ENCODE measurements around the gene IL17RE.
"Not testable (repeated sequence)": the region's sequence is repeated elsewhere in the genome, so short reads cannot be mapped to it uniquely, and the experiment has no call there.

IL17RE gene

DNA sequence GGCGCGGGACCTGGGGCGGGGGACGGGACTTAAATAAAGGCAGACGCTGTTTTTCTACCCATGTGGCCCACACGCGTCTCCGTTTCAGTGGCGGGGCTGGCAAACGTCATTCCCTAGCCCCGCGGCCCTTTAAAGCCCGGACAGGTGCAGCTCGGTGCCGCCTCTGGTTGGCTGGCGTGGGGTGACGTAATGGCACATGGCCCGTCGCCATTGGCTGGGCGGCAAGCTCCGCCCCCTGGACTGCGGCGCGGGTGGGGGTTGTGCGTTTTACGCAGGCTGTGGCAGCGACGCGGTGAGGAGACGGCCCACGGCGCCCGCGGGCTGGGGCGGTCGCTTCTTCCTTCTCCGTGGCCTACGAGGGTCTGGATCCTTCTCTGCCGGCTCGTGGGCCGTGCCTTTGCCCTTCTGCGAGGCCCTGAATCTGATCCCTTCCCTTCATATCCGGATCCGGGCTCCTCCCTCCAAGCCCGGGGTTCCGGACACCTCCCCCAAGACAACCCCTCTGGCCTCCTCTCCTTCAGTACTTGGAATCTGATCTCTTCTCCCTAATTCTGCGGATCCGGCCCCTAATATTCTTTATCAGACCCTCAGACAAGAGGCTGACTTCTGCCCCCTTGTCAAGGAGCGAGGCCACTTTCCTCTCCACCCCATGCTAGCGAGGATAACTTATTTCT is 31.1 kb downstream of the IL17RE start, which contains the start of gene CRELD1:
Gene CRELD1 (plus strand): TSS at position 274 of the 674 bp plus-strand sequence. CDS start 605 bp downstream, outside the sequence.
- DNase-seq (ENCODE audit: low read depth): peak; percentile 95

DNA sequence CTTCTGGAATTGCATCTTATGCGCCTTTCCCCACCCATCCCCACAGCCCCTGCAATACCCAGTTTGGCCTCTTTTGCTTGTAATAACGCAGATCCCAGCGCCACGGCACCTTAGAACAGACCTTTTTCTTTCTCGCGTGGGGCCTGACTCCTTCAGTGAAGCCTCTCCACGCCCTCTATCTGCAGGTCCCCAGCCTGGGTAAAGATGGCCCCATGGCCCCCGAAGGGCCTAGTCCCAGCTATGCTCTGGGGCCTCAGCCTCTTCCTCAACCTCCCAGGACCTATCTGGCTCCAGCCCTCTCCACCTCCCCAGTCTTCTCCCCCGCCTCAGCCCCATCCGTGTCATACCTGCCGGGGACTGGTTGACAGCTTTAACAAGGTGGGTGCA is 31.6 kb downstream of the IL17RE start:
- DNase-seq (ENCODE audit: low read depth): no peak

- DNase-seq (ENCODE audit: low read depth): no peak
Observed at GRCh38 chr3:9934993-9935392, 32.3 kb downstream of the IL17RE start.

GRCh38 chr3:9935966-9936510 is 33.4 kb downstream of the IL17RE start:
- DNase-seq (ENCODE audit: low read depth): no peak

DNA sequence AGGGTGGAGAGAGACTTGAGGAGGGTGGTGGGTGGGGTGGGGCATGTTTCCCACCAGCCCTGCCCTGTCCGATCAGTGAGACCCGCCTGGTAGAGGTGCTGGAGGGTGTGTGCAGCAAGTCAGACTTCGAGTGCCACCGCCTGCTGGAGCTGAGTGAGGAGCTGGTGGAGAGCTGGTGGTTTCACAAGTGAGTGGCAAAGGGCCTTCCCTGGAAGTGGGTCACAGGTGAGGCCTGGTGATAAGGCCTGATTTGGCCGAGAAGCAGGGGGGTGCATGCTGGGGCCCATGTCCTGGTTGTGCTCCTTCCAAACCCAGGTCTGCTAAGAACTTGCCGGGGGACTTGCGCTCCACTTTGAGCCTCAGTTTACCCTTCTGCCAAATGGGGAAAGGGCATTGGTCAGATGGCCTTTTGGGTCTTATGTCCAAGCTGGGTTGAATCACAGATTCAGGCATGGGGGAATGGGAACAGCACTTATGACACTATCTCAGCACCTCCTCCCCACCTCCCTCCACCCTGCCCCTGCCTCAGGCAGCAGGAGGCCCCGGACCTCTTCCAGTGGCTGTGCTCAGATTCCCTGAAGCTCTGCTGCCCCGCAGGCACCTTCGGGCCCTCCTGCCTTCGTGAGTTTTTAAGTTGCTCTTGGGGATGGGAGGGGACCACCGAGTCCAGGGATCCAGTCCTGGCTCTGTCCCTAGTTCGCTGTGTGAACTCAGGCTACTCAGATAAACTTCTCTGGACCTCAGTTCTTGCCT is 35.0 kb downstream of the IL17RE start:
- DNase-seq (ENCODE audit: low read depth): no peak

DNA sequence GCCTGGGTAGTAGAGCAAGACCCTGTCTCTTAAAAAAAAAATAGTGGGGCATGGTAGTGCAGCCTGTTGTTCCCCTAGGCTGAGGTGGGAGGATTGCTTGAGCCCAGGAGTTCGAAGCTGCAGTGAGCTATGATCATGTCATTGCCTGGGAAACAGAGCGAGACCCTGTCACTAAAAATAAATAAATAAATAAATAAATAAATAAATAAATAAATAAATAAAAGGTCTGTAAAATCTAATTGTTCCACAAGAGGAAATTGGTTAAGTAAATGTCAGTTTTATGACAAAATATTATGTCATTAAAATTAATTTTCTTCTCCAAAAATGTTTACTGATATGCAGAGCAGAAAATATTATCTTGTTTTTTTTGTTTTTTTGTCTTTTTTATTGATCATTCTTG is 36.3 kb downstream of the IL17RE start:
- no peak for DNase-seq (ENCODE audit: low read depth)

DNA sequence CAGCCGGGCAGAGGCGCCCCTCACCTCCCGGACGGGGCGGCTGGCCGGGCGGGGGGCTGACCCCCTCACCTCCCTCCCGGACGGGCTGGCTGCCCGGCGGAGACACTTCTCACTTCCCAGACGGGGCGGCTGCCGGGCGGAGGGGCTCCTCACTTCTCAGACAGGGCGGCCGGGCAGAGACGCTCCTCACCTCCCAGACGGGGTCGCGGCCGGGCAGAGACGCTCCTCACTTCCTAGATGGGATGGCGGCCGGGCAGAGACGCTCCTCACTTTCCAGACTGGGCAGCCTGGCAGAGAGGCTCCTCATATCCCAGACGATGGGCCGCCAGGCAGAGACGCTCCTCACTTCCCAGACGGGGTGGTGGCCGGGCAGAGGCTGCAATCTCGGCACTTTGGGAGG is 37.3 kb downstream of the IL17RE start:
- DNase-seq (ENCODE audit: low read depth): not testable (repeated sequence)

- DNase-seq (ENCODE audit: low read depth): no peak
Observed at GRCh38 chr3:9940746-9941145, 38.1 kb downstream of the IL17RE start.

DNA sequence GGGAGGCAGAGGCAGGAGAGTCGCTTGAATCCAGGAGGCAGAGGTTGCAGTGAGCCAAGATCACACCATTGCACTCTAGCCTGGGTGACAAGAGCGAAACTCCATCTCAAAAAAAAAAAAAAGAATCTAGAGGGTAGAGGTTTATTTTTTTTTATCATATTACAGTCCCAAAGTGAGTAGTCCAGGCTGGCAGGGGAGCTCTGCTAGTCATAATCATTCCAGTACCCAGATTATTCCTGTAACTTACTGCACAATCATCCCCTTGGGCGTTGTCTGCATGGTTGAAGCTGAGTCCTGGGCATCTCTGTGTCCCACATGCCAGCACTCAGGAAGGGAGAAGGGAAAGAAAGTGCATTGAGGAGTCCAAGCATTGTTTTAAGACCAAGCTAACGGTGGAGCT is 39.5 kb downstream of the IL17RE start:
- DNase-seq (ENCODE audit: low read depth): no peak

DNA sequence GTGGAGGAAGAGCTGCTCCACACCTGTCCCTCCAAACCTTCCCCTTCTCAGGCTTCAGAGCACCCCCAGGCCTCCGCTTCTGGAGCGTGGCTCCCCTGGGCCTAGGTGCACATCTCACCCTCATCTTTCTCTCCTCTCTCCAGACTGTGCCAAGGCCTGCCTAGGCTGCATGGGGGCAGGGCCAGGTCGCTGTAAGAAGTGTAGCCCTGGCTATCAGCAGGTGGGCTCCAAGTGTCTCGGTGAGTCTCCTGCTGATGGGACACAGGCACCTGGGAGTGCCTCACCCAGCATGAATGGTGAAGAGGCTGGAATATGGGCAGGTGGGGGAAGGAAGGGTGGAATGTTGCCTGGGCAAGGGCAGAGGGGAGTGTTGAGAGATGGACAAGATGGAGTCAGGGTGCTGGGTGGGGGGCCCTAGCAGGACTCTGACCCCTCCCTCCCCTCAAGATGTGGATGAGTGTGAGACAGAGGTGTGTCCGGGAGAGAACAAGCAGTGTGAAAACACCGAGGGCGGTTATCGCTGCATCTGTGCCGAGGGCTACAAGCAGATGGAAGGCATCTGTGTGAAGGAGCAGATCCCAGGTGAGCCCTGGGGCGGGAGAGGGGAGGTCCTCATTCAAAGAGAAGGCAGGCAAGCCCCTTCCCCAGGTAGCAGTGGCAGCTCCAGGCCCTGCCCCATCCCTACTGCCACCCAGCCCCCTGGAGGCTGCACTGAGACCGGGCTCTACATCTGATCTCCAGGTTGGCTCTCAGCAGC is 40.5 kb downstream of the IL17RE start:
- no peak for DNase-seq (ENCODE audit: low read depth)

- no peak for DNase-seq (ENCODE audit: low read depth)
Observed at GRCh38 chr3:9944271-9944670, 41.6 kb downstream of the IL17RE start.

GRCh38 chr3:9945358-9945757 is 42.7 kb downstream of the IL17RE start:
- no peak for DNase-seq (ENCODE audit: low read depth)

DNA sequence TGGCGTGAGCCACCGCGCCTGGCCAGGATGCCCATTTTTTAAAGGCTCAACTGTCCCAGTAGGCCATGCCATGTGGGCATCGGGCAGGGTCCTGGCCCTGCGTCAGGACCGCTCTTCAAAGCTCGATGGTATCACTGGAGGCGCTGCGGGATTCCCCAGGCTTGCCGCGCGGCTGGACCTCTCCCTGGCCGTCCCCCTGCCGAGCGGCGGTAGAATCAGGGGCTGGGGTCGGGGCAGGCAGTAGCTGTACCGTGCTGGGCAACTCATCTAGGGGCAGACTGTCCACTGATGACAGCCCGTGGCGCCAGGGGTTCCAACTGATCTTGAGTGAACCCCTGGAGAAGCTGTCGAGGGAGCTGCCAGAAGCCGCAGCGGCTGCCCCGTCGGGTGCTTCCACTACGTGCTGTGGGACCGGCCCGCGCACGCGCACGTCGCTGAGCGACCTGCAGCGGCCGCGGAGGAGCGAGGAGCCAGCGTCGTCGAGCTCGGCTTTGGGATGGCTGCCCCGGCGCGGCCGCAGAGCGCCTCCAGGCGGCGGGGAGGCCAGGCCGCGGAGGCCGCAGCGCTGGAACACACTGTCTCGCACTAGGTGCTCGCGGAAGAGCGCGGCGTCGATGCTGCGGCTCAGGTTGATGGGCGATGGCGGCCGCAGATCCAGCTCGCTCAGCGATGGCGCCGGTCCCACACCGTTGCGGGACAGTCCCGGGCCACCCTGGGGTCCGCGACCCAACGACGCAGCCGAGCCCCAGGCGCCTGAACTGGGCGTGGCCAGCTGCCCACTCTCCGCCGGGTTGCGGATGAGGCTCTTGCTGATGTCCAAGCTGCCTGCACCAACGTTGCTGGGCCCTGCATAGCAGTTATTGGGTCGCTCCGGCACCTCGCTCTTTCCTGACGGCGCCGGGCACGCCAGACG is 43.7 kb downstream of the IL17RE start:
- DNase-seq (ENCODE audit: low read depth): peak; percentile 66

- no peak for DNase-seq (ENCODE audit: low read depth)
Observed at GRCh38 chr3:9947025-9947995, 44.7 kb downstream of the IL17RE start.

- no peak for DNase-seq (ENCODE audit: low read depth)
Observed at GRCh38 chr3:9948586-9948985, 45.9 kb downstream of the IL17RE start.

GRCh38 chr3:9949115-9949514 is 46.5 kb downstream of the IL17RE start:
- no peak for DNase-seq (ENCODE audit: low read depth)

DNA sequence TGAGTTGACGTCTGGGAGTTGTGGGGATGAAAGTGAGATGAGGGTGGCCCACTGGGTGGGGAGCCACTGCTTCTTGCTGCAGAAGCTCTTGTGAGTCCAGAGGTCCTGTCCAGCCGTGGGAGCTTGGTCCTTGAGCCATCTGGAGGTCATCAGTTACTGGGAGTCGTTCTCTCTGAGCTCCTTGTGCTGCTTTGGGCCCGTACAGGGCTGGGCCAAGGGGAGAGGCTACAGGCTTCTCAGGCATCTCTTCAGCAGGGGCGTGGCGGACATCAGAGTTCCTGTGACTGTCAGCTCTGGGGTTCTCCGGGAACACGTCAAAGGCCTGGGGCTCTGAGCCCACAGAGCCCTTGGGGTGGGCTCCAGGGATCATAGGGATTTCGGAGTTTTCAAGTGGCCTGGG is 47.0 kb downstream of the IL17RE start:
- DNase-seq (ENCODE audit: low read depth): no peak

DNA sequence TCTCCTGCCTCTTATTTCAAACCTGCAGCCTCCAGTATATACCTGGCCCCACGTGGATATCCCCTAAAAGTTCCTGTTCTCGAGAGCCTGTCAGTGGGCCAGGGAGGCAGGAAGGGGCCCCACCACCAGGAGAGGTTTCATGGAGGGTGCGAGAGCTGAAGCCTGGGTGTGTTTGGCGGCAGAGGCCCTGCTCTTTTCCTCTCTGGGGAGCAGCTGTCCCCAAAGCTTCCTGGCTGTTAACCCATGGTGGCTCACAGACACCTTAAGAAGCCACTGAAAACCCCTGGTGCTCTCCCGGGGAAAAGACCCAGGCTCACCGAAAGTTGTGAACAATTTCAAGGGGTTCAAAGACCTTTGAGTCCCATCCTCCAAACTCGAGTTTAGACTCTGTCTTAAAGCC is 48.5 kb downstream of the IL17RE start:
- no peak for DNase-seq (ENCODE audit: low read depth)

DNA sequence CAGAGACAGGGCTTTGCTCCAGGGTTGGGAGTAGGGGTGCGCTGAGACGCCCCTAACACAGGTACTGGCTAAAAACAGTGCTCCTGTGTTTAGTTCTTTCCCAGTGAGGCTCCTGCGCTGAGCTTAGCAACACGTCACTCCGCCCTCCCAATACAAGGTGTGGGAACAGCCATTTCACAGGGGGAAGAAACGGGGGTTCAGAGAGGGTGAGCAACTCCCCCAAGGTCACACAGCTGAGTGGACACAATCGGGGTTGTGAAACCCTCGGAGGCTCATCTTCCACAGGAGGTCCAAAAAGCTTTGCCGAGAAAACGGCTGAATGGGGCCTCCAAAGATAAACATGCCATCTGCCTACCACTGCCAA is 48.9 kb downstream of the IL17RE start:
- no peak for DNase-seq (ENCODE audit: low read depth)

Measured in activated T-cell treated with anti-CD3 and anti-CD28 coated beads for 24 hours (primary cell).